Measurements from ENCODE around the gene MEPCE. TPM values are rescaled to one million over a fixed set of nuclear protein-coding genes. Genes with fewer than 3 reads are reported as not detected.

MEPCE gene
- total and polyA plus RNA-seq, 2 experiments from 2014 or later: 10.0 to 32.6 TPM

DNA sequence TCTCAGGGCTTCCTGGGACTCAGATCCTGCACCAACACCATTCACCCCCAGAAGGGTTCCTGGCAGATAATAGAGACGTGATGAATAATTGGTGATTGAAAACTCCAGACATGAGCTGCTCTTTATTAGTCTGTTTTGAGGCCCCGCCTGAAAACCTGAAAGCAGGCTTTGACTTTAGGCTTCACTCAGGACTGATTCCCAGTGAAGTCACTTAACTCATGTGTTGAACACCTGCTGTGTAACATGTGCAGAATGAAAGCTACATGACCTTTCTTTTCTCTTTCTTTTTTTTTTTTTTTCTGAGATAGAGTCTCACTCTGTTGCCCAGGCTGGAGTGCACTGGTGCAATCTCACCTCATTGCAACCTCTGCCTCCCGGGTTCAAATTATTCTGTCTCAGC is 25.6 kb downstream of the MEPCE start (continued):
- TF ChIP-seq, protein P1, sequence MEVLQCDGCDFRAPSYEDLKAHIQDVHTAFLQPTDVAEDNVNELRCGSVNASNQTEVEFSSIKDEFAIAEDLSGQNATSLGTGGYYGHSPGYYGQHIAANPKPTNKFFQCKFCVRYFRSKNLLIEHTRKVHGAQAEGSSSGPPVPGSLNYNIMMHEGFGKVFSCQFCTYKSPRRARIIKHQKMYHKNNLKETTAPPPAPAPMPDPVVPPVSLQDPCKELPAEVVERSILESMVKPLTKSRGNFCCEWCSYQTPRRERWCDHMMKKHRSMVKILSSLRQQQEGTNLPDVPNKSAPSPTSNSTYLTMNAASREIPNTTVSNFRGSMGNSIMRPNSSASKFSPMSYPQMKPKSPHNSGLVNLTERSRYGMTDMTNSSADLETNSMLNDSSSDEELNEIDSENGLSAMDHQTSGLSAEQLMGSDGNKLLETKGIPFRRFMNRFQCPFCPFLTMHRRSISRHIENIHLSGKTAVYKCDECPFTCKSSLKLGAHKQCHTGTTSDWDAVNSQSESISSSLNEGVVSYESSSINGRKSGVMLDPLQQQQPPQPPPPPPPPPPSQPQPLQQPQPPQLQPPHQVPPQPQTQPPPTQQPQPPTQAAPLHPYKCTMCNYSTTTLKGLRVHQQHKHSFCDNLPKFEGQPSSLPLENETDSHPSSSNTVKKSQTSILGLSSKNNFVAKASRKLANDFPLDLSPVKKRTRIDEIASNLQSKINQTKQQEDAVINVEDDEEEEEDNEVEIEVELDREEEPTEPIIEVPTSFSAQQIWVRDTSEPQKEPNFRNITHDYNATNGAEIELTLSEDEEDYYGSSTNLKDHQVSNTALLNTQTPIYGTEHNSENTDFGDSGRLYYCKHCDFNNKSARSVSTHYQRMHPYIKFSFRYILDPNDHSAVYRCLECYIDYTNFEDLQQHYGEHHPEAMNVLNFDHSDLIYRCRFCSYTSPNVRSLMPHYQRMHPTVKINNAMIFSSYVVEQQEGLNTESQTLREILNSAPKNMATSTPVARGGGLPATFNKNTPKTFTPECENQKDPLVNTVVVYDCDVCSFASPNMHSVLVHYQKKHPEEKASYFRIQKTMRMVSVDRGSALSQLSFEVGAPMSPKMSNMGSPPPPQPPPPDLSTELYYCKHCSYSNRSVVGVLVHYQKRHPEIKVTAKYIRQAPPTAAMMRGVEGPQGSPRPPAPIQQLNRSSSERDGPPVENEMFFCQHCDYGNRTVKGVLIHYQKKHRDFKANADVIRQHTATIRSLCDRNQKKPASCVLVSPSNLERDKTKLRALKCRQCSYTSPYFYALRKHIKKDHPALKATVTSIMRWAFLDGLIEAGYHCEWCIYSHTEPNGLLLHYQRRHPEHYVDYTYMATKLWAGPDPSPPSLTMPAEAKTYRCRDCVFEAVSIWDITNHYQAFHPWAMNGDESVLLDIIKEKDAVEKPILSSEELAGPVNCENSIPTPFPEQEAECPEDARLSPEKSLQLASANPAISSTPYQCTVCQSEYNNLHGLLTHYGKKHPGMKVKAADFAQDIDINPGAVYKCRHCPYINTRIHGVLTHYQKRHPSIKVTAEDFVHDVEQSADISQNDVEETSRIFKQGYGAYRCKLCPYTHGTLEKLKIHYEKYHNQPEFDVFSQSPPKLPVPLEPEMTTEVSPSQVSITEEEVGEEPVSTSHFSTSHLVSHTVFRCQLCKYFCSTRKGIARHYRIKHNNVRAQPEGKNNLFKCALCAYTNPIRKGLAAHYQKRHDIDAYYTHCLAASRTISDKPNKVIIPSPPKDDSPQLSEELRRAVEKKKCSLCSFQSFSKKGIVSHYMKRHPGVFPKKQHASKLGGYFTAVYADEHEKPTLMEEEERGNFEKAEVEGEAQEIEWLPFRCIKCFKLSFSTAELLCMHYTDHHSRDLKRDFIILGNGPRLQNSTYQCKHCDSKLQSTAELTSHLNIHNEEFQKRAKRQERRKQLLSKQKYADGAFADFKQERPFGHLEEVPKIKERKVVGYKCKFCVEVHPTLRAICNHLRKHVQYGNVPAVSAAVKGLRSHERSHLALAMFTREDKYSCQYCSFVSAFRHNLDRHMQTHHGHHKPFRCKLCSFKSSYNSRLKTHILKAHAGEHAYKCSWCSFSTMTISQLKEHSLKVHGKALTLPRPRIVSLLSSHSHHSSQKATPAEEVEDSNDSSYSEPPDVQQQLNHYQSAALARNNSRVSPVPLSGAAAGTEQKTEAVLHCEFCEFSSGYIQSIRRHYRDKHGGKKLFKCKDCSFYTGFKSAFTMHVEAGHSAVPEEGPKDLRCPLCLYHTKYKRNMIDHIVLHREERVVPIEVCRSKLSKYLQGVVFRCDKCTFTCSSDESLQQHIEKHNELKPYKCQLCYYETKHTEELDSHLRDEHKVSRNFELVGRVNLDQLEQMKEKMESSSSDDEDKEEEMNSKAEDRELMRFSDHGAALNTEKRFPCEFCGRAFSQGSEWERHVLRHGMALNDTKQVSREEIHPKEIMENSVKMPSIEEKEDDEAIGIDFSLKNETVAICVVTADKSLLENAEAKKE (CRISPR knock-in tag; IDR thresholded peaks at IDR 0.05): no peak
- no peak for TF ChIP-seq JUNB (IDR thresholded peaks at IDR 0.05; ENCODE audit: unreplicated experiment)
- TF ChIP-seq STAT1 (IDR thresholded peaks at IDR 0.05; ENCODE audit: unreplicated experiment): no peak
- TF ChIP-seq, protein P2, sequence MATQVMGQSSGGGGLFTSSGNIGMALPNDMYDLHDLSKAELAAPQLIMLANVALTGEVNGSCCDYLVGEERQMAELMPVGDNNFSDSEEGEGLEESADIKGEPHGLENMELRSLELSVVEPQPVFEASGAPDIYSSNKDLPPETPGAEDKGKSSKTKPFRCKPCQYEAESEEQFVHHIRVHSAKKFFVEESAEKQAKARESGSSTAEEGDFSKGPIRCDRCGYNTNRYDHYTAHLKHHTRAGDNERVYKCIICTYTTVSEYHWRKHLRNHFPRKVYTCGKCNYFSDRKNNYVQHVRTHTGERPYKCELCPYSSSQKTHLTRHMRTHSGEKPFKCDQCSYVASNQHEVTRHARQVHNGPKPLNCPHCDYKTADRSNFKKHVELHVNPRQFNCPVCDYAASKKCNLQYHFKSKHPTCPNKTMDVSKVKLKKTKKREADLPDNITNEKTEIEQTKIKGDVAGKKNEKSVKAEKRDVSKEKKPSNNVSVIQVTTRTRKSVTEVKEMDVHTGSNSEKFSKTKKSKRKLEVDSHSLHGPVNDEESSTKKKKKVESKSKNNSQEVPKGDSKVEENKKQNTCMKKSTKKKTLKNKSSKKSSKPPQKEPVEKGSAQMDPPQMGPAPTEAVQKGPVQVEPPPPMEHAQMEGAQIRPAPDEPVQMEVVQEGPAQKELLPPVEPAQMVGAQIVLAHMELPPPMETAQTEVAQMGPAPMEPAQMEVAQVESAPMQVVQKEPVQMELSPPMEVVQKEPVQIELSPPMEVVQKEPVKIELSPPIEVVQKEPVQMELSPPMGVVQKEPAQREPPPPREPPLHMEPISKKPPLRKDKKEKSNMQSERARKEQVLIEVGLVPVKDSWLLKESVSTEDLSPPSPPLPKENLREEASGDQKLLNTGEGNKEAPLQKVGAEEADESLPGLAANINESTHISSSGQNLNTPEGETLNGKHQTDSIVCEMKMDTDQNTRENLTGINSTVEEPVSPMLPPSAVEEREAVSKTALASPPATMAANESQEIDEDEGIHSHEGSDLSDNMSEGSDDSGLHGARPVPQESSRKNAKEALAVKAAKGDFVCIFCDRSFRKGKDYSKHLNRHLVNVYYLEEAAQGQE (IDR thresholded peaks at IDR 0.05; ENCODE audit: unreplicated experiment): no peak
- TF ChIP-seq NANOG (IDR thresholded peaks at IDR 0.05; ENCODE audit: borderline replicate concordance): no peak
- no peak for TF ChIP-seq ZNF331 (CRISPR knock-in tag; IDR thresholded peaks at IDR 0.05; ENCODE audit: low read depth)
- TF ChIP-seq EZH2 (IDR thresholded peaks at IDR 0.05; ENCODE audit: low read depth, unreplicated experiment): no peak
- TF ChIP-seq ZNF114 (CRISPR knock-in tag; IDR thresholded peaks at IDR 0.05): no peak

Data from GM23338 (cell line).